ENCODE data around the gene TPPP2.

The TPPP2 gene

DNA sequence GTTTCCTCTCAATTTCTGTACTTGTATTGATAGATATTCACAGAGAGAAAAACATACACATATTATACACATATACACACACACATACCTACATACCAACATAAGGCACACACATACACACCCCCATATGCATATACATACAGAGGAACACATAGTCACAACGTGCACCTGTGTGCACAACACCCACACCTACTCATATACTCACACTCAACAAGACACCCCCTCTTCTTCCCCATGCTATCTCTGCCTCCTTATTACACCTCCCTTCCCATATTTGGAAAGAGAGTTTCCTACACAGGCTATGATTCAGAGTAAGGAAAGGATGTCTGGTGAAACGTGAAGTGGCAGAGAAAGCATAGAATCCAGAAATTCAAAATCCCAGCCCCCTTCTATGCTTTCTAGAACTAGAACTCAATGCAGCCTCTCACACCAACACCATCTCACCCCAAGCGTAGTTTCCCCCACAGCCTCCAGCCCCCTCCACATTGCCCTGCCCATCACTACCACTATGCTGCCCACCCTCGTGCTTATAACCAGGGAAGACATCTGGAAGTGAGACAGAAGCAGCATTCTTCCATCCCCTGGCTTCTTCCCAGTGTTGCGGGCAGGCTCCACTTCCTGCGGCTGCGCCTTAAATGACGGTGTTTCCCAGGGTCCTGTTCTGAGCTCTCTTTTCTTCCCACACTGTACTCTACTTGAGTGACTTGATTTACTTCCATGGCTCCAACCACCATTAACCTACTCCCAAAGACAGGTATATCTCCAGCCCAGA, 30.0 kb downstream of the TPPP2 start:
- DNase-seq: no peak

DNA sequence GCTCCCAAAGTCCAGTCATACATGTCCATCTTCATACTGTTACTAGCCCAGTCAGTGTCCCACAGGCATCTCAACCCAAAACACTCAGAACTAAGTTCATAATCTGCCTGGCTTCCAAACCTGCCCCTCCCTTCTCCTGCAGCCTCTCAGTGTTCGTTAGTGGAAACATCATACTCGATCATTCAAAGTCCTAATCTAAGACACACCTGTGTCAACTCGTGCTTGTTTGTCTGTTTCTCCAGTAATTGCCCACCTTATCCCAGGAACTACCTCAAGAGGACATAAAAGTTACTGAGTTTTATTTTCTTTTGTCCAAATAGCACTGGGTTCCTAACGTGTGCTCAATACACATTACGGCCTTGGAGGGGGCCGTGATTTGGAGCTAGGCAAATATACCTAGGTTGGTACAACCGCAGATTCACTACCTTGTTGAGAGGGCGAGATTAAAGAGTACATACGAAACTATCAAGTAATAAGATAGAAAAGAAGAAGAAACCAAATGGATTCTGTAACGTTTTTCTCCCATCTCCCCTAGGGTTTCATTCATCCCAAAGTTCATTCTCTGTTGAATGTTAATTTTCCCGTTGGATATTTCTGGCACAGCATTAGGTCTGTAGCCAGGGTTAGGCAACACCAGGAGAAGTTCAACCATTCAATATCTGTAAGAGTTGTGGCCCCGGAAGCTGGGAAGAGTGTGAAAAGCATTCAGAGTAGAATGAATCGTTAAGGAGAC, 30.8 kb downstream of the TPPP2 start:
- no peak for DNase-seq

DNA sequence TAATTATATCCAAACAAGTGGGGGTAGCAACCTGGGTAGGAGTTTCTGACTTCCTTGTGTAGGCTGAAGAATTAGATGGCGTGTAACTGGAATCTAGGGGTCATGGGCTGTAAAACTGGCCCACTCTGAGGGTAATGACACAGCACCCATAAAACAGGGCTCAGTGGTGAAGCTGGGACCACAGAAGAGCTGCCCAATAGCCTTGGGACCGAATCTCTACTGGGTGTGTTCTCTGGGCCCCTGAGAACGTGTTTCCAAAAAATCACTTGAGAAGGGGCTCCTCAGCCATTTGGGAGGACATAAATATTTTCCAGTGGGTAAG, 31.3 kb downstream of the TPPP2 start:
- no peak for DNase-seq

DNA sequence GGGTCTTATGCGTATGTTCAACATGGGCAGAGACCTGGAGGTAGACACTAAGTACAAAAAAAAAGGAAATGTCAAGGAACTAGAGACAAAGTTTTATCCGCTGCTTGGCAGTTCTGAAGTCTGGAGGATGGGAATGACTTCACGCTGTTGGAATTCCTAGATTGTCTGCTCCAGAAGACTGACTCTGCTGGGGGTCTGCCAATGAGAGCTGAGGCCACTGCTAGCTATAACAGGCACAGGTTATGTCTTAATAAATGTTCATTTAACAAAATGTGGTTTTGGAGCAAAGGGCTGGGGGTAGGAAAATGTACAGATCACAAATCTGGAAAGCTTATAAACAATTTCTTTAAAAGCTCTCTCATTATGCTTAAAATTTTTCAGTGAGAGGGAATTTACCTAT, 33.5 kb downstream of the TPPP2 start:
- no peak for DNase-seq

DNA sequence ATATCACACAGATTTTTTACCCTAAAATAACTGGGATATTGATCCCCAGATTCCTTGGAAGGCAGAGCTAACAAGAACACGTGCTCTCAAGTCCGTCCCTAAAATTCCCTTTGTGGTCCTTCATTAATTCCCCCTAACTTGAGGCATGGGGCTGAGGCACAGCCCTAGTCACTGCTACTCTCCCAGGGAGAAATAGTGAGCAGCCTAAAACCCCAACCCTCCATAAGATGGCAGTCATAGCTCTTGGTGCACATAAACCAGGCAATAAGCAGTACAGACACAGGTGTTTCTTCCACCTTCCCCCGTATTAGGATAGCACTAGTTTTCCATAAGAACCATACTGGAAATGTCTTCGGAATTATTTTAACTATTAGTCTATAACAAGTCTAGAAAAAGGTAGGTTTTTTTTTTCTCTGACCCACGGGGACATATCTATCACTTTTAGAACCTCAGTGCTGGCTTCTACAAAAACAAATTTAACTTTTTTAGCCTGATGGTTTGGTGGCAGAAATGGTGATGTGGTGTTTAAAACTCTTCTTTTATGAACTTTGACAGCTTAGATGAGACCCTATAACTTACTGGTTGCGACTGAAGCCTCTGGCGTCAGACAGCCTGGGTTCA, 37.0 kb downstream of the TPPP2 start:
- no peak for DNase-seq

DNA sequence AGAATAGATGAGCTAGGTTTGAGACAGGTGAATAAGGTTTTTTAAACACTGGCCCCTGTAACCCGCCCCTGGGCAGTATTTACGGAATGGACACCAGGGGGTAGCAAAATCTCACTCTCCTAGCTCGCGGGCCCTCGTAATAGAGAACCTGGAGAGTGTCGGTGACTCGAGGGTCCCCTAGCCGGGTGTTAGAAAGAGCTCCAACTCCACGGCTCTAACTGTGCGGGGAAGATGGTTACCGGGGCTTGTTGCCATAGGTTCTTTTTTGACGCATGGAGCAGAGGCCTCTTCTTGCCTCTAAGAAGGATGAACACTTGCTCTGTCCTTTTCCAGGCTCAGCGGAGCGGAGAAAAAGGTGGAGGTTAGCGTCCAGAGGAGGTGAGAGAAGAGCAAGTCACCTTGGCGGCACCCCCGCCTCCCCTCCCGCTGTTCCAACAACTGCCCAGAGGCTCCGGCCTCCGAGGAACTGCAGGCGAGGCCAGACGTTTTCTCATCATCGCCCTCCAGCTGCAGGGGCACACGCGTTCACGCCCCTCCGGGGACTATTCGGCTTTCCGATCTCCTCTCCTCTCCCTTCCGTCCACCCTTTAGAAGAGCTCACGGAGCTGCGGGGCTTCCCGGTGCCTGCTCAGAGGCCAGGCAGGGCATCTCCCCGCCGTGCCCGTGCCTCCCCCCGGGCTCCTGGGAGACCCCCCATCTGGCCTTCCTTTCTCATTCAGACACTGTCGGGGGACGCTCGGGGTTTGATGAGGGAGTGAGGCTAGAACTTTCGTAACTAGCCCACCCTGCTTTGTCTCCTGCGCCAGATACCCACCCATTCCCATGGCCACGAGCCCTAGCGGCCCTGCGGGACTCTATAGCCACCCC, 38.7 kb downstream of the TPPP2 start:
- DNase-seq: peak; percentile 42

DNA sequence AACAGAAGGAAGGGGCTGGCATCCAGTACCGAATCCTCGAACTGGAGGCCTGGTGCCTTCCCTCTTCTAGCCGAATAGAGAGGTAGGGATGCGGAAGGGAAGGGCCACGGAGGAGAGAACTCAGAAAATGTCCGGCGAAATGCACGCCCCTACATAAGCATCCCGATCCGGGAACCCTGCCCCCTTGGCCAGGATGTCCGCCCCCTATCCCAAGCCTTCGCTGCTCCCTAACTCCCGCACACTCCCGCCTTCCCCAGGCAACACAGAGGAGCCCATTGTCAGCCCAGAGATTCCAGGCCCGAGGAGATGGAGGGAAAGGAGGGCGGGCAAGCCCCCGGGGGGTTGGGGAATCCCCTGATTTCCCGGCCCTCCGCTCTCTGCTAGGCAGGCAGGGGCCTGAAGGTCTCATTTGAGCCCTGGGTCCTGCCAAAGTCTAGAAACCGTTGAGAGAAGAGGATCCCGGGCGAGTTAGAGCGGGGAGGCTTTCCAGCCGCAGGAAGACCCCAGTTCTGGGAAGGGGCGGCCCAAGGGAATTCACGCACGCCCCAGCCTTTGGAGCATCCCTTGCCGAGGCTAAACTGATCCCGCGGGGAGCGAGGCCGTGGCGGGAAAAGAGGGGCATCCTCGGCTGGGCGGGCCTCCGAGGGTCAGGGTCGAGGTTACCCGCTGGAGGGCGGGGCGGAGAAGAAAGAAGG, 39.5 kb downstream of the TPPP2 start:
- DNase-seq: no peak

DNA sequence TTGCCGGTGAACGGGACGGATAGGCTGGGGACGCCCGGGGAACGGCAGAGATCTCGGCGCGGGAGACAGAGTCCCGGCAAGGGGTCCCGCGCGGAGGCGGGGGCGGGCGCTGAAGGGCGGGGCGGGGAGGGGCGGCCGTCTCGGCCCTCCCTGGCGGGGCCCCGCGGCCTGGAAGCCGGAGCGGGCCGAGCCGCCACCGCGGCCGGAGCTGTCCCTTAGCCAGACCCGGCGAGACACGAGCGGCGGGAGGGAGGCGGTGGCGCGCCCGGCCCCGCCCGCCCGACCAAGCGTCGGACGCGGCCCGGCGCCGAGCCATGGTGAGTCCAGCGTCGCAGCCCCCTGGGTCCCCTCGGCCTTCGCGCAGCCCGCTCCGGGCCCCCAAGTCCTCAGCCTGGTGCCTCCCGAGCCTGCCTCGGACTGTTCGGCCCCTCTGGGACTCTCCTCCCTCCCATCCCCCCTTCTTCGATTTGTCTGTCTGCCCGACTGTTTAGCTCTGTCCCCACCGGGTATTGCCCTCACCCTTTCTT, 40.1 kb downstream of the TPPP2 start, which contains the start of gene ARHGEF40:
ARHGEF40 (plus strand) TSS at position 222 of the 527 bp plus-strand sequence; CDS start at position 315, 93 bp downstream.
- DNase-seq: no peak

DNA sequence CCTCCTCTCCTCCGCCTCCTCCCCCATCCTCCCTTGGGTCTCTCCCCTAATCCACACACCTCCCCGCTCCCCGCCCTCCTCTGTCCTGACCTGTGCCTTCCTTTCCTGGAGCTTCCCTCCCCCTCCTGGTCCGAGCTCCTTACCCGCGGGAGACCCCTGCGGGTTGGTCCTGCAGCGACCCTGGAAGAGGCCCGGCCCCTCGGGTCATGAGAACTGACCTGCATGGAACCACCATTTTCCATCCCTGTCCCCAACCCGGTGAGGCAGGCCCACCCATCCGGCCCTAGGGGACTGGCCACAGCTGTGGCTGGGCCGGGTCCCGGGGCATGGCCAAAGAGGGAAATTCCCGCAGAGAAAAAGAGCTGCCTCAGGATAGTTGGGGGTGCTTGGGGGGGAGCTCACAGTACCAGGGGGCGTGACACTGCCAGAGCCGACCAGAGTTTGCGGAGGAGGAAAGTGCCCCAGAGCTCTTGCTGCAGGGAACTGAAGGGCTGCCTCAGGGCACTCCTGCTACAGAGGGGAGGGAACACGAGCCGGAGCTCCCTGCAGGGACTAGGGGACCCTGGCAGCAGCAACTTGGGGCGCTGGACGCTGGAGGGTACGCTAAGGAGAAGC, 40.7 kb downstream of the TPPP2 start:
- no peak for DNase-seq

DNA sequence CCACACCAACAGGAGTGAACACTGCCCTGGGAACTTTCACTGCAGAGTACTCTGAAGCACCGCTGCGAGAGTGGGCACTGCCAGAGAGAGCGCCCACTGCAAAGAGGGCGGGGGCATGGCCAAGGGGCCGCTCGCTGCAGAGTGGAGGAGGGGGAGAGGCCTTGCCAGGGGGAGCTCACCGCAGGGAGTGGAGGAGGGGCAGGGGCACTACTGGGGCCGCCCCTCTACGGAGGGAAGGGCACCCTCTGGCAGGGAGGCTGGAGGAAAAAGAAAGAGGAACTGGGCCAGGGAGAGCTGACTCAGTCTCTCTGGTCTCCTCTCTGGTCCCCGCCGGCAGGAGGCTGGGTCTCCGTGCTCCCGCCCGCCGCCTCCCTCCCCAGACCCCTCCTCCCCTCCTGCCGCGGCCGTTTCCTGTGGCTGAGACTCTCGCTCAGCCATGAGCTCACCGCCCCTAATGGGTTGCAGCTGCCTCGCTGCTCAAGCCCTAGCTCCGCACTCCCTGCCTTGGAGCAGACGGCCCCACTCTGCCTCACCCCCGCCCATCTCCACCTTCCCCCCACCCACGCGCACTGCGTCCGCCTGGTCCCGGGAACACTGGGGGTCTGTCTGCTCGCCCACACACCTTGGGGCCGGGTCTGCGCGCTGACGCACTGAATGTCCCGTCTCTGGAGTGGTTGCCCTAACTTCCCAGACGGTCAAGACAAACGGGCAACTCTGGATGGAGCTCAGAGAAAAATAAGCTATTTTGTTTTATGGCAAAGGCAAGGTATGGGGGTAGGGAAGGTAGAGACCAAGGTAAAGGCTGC, 41.4 kb downstream of the TPPP2 start:
- peak; percentile 71 for DNase-seq

DNA sequence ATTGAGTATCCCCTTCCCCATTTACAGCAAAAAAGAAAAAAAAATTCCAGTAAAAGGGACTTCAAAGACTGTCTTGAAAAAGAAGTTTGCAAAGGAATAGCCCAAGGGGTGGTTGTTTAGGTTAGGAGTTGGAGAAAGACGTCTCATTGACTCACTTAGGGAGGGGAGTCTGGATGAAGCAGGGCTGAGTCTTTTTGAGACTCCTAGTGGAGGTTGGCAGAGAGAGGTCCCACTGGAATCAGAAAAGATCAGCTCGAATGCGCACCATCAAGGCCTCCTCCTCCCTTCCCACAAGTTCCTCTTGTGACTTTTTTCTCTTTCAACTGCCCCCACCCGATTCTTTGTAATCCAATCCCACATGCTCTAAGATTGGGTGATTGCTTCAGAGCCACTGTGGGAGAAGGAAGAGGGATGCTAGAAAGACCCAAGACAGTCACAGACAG, 42.0 kb downstream of the TPPP2 start:
- DNase-seq: no peak

DNA sequence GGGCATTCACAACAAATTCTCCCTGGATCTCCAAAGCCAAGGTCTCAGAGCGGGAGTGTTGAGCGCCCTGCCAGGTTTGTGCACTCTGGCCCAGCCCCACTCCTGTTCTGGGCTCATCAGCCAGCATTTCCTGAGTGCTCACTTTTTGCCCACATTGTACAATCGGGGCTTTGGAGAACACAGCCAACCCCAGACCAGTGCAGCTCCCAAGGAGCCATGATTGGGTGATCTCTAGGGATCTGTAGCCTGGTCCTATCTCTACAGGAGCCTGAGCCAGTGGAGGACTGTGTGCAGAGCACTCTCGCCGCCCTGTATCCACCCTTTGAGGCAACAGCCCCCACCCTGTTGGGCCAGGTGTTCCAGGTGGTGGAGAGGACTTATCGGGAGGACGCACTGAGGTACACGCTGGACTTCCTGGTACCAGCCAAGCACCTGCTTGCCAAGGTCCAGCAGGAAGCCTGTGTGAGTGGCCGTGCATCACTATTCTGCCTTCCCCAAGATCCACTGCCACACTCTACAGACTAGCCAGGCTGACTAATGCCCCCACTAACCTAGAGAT, 42.8 kb downstream of the TPPP2 start:
- DNase-seq: no peak

DNA sequence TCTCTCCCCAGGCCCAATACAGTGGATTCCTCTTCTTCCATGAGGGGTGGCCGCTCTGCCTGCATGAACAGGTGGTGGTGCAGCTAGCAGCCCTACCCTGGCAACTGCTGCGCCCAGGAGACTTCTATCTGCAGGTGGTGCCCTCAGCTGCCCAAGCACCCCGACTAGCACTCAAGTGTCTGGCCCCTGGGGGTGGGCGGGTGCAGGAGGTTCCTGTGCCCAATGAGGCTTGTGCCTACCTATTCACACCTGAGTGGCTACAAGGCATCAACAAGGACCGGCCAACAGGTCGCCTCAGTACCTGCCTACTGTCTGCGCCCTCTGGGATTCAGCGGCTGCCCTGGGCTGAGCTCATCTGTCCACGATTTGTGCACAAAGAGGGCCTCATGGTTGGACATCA, 43.9 kb downstream of the TPPP2 start:
- no peak for DNase-seq

DNA sequence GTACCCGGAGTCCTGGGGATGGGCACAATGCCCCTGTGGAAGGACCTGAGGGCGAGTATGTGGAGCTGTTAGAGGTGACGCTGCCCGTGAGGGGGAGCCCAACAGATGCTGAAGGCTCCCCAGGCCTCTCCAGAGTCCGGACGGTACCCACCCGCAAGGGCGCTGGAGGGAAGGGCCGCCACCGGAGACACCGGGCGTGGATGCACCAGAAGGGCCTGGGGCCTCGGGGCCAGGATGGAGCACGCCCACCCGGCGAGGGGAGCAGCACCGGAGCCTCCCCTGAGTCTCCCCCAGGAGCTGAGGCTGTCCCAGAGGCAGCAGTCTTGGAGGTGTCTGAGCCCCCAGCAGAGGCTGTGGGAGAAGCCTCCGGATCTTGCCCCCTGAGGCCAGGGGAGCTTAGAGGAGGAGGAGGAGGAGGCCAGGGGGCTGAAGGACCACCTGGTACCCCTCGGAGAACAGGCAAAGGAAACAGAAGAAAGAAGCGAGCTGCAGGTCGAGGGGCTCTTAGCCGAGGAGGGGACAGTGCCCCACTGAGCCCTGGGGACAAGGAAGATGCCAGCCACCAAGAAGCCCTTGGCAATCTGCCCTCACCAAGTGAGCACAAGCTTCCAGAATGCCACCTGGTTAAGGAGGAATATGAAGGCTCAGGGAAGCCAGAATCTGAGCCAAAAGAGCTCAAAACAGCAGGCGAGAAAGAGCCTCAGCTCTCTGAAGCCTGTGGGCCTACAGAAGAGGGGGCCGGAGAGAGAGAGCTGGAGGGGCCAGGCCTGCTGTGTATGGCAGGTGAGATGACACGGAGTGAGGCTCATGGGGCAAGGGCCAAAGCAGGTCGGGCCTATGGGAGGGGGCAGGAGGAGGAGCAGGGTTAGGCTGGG, 44.6 kb downstream of the TPPP2 start:
- DNase-seq: no peak

DNA sequence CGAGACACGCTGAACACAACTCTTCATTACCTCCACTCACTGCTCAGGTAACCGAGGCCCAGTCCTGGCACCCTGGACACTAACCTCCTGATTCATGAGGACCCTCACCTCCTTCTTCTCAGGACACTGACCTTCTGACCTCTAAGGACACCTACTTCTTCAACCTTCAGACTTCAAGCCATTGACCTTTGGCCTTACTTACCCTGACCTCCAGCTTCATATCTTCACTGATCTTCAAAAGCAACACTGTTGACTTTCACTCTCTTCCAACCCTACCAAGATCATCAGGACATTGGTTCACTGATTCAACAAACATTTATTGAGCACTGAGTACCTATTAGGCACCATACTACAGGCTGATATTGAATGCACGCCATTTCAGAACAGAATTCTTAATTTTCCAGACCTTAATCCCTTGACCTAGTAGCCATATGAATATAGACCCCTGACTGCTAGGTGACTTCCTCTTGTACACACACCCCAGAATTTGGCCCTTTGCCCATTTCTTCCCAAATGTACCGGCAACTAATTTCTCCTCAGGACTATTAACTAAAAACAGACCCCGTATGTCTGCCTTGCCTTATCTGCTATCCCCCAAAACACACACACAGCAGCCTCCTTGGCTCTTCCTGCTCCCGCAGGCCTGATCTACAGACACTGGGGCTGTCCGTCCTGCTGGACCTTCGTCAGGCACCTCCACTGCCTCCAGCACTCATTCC, 45.9 kb downstream of the TPPP2 start:
- no peak for DNase-seq

DNA sequence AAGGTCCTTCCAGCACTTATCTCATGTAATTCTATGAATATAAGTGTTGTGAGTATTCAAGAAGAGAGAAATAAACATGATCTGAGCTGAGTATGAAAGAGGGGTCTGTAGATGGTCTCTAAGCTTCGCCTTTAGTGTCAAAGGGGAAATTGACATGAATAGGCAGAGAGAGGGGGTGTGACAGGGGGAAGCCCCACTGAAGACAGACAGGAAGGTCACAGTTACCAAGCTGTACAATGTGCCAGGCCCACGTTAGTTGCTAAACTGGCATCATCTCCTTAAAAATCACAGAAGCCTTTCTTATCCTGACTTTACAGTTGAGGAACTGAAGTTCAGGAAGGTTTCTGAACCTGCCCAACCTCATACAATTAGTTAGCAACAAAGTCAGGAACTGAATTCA, 47.7 kb downstream of the TPPP2 start:
- no peak for DNase-seq

DNA sequence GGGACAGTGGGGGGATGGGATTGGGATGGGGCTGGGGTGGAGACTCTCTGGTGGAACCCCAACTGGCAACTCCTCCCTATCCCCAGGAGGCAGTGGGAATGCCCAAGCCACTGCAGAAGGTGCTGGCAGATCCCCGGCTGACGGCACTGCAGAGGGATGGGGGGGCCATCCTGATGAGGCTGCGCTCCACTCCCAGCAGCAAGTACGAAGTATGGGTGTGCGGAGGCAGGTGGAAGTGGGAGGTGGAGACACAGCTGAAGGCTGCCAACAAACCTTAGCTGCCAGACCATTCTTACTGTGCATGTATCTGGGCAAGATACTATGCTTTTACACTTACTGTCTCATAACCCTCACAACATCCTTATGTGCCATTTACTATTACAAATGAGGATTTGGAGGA, 48.3 kb downstream of the TPPP2 start:
- DNase-seq: no peak

DNA sequence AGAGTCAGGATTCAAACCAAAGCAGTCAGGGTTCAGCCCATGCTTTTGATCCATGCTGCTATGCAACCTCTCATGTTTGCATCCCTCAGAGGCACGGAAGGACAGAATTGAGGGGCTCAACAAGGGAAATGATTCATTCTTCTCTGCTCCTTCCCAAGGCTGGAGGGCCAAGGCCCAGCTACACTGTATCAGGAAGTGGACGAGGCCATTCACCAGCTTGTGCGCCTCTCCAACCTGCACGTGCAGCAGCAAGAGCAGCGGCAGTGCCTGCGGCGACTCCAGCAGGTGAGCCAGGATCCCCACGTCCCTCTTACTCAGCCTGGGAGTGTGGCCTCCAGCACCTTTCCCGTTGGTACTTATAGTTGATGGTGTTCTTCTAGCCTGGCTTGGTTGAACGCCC, 48.7 kb downstream of the TPPP2 start:
- DNase-seq: no peak
